ENCODE data around the gene VARS1. TPM values are rescaled to one million over a fixed set of nuclear protein-coding genes. Genes with fewer than 3 reads are reported as not detected.
A peak's percentile ranks its signal among the peaks of the same experiment; 100 is the strongest.

Gene VARS1
- polyA plus RNA-seq, 2 of the 4 experiments (the other 2 are of a cell fraction): 17.7 to 57.2 TPM

DNA sequence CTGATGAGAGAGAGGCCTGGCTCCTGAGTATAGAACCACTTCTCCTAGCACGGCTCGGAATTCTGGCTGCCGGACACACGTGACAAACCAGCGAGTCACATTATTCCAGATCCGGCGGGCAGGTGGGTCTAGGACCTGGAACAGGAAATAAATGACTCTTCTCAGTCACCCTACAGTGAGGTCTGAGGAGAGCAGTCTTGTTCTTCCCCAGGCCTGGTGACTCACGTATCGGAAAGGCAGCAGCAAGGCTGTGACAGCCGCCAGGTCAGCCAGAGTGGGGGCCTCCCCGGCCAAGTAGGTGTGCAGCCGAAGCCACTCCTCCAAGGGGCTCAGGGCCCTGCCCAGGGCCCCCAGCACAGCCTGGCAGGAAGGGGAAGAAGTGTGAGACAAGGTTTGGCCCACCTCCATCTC, 2.8 kb downstream of the VARS1 start:
- H3K4me3 ChIP-seq: no peak overlapping the region
- ChIA-PET CTCF (interaction anchor here (1.0 to 2.8 kb wide), 4 partner anchors 8 to 22 kb away, joined by 3 to 17 read pairs (median 6); partner anchors contain the start of gene LSM2), POLR2A (interaction anchor here (1.6 to 1.9 kb wide), 2 partner anchors 23 to 54 kb away, joined by 3 to 8 read pairs; partner anchors contain the start of genes HSPA1A and HSPA1L)
- 82% methylated on average over 8 of the region's 12 CpGs for WGBS (ENCODE audit: missing lambda C conversion rate)
- H3K9me3 ChIP-seq: no peaks in the 10 kb centered on the region
- no peak for ATAC-seq
- TF ChIP-seq MAZ (IDR thresholded peaks at IDR 0.05; ENCODE audit: borderline replicate concordance, low read depth, low read length) (no peak), E2F6 (IDR thresholded peaks at IDR 0.05; ENCODE audit: borderline replicate concordance, low read depth) (no peak), ZC3H11A (IDR thresholded peaks at IDR 0.05) (no peak), HEYL (CRISPR knock-in tag; IDR thresholded peaks at IDR 0.05) (no peak), EP300 (IDR thresholded peaks at IDR 0.05) (no peak), FOSL2 (IDR thresholded peaks at IDR 0.05) (no peak), FOSL2 (CRISPR knock-in tag; IDR thresholded peaks at IDR 0.05) (0 out of 2 replicates have a peak, but pooled peaks have one; percentile 5), CBX2 (IDR thresholded peaks at IDR 0.05; ENCODE audit: borderline replicate concordance, low read depth) (no peak)
- TF ChIP-seq, protein P1, sequence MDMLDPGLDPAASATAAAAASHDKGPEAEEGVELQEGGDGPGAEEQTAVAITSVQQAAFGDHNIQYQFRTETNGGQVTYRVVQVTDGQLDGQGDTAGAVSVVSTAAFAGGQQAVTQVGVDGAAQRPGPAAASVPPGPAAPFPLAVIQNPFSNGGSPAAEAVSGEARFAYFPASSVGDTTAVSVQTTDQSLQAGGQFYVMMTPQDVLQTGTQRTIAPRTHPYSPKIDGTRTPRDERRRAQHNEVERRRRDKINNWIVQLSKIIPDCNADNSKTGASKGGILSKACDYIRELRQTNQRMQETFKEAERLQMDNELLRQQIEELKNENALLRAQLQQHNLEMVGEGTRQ (IDR thresholded peaks at IDR 0.05): no peak
- no peak for FAIRE-seq
- H3K4me1 ChIP-seq: peaks cover 23% of the 10 kb centered on the region; the same call in 2 of the 3 replicates
- H3K4me2 ChIP-seq: no peak overlapping the region
- DNase-seq (ENCODE audit: low read depth in 1 of 2, low spot score in 1 of 2): peak in 1 of 2 experiments; percentile 27
- peak overlapping the region in 1 of 2 experiments; percentile 58; a peak in 3 of 6 replicates for H3K27ac ChIP-seq

DNA sequence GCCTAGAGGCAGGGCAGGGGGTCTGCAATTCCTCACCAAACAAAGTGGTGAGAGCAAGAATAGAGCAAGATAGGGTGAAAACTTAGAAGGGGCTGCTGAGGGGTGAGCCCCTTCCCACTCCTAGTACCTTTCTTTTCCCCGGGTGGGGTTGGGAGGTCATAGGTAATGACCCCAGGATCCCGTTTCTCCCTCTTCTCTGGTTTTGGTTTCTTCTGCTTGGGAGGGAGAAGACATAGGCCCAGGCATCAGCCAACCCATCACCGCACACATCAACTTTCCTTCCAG, 3.5 kb downstream of the VARS1 start:
- Histone ChIP-seq H3K4me1 (peaks cover 23% of the 10 kb centered on the region; the same call in 2 of the 3 replicates), H3K4me3 (no peak overlapping the region), H3K4me2 (no peak overlapping the region), H3K27ac (no peak overlapping the region), H3K9me3 (no peaks in the 10 kb centered on the region)
- CTCF ChIA-PET: interaction anchor here (1.0 to 2.8 kb wide), 11 partner anchors 11 to 73 kb away, joined by 3 to 18 read pairs (median 7); partner anchors contain the start of genes CLIC1, DDAH2 and LSM2
- 87% methylated on average over 3 of the region's 3 CpGs for WGBS (ENCODE audit: missing lambda C conversion rate)
- no peak for TF ChIP-seq CBX2 (IDR thresholded peaks at IDR 0.05; ENCODE audit: borderline replicate concordance, low read depth)
- TF ChIP-seq, protein P2, sequence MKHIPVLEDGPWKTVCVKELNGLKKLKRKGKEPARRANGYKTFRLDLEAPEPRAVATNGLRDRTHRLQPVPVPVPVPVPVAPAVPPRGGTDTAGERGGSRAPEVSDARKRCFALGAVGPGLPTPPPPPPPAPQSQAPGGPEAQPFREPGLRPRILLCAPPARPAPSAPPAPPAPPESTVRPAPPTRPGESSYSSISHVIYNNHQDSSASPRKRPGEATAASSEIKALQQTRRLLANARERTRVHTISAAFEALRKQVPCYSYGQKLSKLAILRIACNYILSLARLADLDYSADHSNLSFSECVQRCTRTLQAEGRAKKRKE (CRISPR knock-in tag; IDR thresholded peaks at IDR 0.05; ENCODE audit: low read depth): no peak
- TF ChIP-seq SREBF2 (IDR thresholded peaks at IDR 0.05): no peak
- no peak for TF ChIP-seq FOSB (CRISPR knock-in tag; IDR thresholded peaks at IDR 0.05)
- TF ChIP-seq ELK1 (IDR thresholded peaks at IDR 0.05; ENCODE audit: low read depth, low read length): no peak
- no peak for TF ChIP-seq CHD4 (IDR thresholded peaks at IDR 0.05; ENCODE audit: borderline replicate concordance)
- no peak for TF ChIP-seq TP53 (CRISPR knock-in tag; IDR thresholded peaks at IDR 0.05)
- TF ChIP-seq EHMT2 (IDR thresholded peaks at IDR 0.05; ENCODE audit: low read depth): no peak
- TF ChIP-seq MAFK (IDR thresholded peaks at IDR 0.05; ENCODE audit: partially characterized antibody): no peak
- TF ChIP-seq, protein P3, sequence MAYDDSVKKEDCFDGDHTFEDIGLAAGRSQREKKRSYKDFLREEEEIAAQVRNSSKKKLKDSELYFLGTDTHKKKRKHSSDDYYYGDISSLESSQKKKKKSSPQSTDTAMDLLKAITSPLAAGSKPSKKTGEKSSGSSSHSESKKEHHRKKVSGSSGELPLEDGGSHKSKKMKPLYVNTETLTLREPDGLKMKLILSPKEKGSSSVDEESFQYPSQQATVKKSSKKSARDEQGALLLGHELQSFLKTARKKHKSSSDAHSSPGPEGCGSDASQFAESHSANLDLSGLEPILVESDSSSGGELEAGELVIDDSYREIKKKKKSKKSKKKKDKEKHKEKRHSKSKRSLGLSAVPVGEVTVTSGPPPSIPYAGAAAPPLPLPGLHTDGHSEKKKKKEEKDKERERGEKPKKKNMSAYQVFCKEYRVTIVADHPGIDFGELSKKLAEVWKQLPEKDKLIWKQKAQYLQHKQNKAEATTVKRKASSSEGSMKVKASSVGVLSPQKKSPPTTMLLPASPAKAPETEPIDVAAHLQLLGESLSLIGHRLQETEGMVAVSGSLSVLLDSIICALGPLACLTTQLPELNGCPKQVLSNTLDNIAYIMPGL (CRISPR knock-in tag; IDR thresholded peaks at IDR 0.05; ENCODE audit: borderline replicate concordance): no peak
- no peak for TF ChIP-seq ZNF302 (CRISPR knock-in tag; IDR thresholded peaks at IDR 0.05)
- TF ChIP-seq, protein P4, sequence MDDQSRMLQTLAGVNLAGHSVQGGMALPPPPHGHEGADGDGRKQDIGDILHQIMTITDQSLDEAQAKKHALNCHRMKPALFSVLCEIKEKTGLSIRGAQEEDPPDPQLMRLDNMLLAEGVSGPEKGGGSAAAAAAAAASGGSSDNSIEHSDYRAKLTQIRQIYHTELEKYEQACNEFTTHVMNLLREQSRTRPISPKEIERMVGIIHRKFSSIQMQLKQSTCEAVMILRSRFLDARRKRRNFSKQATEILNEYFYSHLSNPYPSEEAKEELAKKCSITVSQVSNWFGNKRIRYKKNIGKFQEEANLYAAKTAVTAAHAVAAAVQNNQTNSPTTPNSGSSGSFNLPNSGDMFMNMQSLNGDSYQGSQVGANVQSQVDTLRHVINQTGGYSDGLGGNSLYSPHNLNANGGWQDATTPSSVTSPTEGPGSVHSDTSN (IDR thresholded peaks at IDR 0.05): no peak
- no peak for TF ChIP-seq CEBPB (IDR thresholded peaks at IDR 0.05)
- TF ChIP-seq KDM5A (IDR thresholded peaks at IDR 0.05): no peak
- TF ChIP-seq MAX (IDR thresholded peaks at IDR 0.05): no peak
- TF ChIP-seq PHF8 (IDR thresholded peaks at IDR 0.05; ENCODE audit: borderline replicate concordance, low read depth): no peak
- TF ChIP-seq ZC3H11A (IDR thresholded peaks at IDR 0.05): no peak
- TF ChIP-seq, protein P5, sequence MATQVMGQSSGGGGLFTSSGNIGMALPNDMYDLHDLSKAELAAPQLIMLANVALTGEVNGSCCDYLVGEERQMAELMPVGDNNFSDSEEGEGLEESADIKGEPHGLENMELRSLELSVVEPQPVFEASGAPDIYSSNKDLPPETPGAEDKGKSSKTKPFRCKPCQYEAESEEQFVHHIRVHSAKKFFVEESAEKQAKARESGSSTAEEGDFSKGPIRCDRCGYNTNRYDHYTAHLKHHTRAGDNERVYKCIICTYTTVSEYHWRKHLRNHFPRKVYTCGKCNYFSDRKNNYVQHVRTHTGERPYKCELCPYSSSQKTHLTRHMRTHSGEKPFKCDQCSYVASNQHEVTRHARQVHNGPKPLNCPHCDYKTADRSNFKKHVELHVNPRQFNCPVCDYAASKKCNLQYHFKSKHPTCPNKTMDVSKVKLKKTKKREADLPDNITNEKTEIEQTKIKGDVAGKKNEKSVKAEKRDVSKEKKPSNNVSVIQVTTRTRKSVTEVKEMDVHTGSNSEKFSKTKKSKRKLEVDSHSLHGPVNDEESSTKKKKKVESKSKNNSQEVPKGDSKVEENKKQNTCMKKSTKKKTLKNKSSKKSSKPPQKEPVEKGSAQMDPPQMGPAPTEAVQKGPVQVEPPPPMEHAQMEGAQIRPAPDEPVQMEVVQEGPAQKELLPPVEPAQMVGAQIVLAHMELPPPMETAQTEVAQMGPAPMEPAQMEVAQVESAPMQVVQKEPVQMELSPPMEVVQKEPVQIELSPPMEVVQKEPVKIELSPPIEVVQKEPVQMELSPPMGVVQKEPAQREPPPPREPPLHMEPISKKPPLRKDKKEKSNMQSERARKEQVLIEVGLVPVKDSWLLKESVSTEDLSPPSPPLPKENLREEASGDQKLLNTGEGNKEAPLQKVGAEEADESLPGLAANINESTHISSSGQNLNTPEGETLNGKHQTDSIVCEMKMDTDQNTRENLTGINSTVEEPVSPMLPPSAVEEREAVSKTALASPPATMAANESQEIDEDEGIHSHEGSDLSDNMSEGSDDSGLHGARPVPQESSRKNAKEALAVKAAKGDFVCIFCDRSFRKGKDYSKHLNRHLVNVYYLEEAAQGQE (IDR thresholded peaks at IDR 0.05): no peak
- no peak for TF ChIP-seq NPAS2 (CRISPR knock-in tag; IDR thresholded peaks at IDR 0.05; ENCODE audit: borderline replicate concordance)
- FAIRE-seq (no peak), DNase-seq (ENCODE audit: low read depth in 1 of 2, low spot score in 1 of 2) (no peak), ATAC-seq (no peak)
- POLR2A ChIA-PET: interaction anchor here (1.4 to 1.9 kb wide), 3 partner anchors 23 to 53 kb away, joined by 3 to 8 read pairs (median 6); partner anchors contain the start of genes HSPA1A, HSPA1B and HSPA1L

Data from A549 (cell line).